Thyroid gland (tissue), 4 donors: ENCODE data around the gene ADCY1.
"Not testable (repeated sequence)": the region's sequence is repeated elsewhere in the genome, so short reads cannot be mapped to it uniquely, and the experiment has no call there.

Source experiments
- POLR2A ChIP-seq, 2 donors: fragments of 450-650 bp; IDR thresholded peaks; one replicate each; pipeline ENCODE4 v1.6.1; 2017; ENCODE audit warnings: antibody characterized with exemption in 2 of 2, mild to moderate bottlenecking in 2 of 2, moderate library complexity in 1 of 2
- TF ChIP-seq, protein P1 (sequence below), 6 experiments: fragments of 200-600 bp in 3 of 6; fragments of 450-650 bp in 3 of 6; sonication (generic) in 3 of 6; IDR thresholded peaks; one replicate each; pipeline ENCODE4 v1.5.1; 2016 to 2019; ENCODE audit warnings: antibody characterized with exemption in 6 of 6, mild to moderate bottlenecking in 2 of 6, inconsistent platforms in 1 of 6, moderate library complexity in 1 of 6

DNA sequence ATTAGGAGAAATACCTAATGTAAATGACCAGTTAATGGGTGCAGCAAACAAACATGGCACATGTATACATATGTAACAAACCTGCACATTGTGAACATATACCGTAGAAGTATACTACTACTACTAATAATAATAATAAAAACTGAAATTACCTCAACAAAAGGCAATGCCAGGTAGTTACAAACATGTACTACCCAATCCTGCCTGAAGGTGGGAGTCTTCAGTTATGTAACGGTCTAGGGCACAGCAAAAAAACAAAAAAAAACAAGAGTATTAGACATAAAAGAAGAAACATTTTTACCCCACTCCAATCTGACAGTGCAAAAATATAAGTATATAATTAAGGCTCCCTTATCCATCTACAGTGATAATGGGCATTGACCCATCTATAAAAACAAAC is 182.6 kb downstream of the ADCY1 start:
- TF ChIP-seq POLR2A (IDR thresholded peaks at IDR 0.05), result not testable (repeated sequence)
- TF ChIP-seq, protein P1, sequence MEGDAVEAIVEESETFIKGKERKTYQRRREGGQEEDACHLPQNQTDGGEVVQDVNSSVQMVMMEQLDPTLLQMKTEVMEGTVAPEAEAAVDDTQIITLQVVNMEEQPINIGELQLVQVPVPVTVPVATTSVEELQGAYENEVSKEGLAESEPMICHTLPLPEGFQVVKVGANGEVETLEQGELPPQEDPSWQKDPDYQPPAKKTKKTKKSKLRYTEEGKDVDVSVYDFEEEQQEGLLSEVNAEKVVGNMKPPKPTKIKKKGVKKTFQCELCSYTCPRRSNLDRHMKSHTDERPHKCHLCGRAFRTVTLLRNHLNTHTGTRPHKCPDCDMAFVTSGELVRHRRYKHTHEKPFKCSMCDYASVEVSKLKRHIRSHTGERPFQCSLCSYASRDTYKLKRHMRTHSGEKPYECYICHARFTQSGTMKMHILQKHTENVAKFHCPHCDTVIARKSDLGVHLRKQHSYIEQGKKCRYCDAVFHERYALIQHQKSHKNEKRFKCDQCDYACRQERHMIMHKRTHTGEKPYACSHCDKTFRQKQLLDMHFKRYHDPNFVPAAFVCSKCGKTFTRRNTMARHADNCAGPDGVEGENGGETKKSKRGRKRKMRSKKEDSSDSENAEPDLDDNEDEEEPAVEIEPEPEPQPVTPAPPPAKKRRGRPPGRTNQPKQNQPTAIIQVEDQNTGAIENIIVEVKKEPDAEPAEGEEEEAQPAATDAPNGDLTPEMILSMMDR (IDR thresholded peaks at IDR 0.05), result peak in 1 of 6 experiments; percentile 18
